Panc1 (cell line): Measurements from ENCODE around the gene TTBK1. TPM values are rescaled to one million over a fixed set of nuclear protein-coding genes. Genes with fewer than 3 reads are reported as not detected.

Experiments
- ATAC-seq: fragments of 200-7000 bp; cut with Tn5 transposase; 2 replicates; pipeline ENCODE4 v1.9.1; 2020; ENCODE audit warnings: mild to moderate bottlenecking, moderate library complexity
- BruUV-seq: library from RNA; stranded (reverse); fragments of 400-500 nt; replicated peaks from 2 replicates; lab custom pipeline; 2021; lab: Mats Ljungman, UMichigan
- CTCF ChIA-PET: fragments of 300-600 bp; sonication (Branson Sonifier 250); formaldehyde crosslinking; loops from one replicate; lab custom pipeline; 2022; ENCODE audit warnings: antibody characterized with exemption; lab: Charles Lee
- POLR2A ChIA-PET: fragments of 300-600 bp; sonication (Branson Sonifier 250); formaldehyde crosslinking; loops from one replicate; lab custom pipeline; 2022; ENCODE audit warnings: antibody characterized with exemption; lab: Charles Lee
- DNase-seq: peaks from one replicate; pipeline ENCODE4 v3.0.0-alpha.2; 2010; ENCODE audit warnings: low read depth, low spot score
- H3K27ac ChIP-seq: 2 replicates; pipeline ENCODE4 v1.5.1; 2011; ENCODE audit warnings: mild to moderate bottlenecking, low read length, inconsistent platforms
- H3K27me3 ChIP-seq: fragments of 200-500 bp; sonication (Bioruptor generic); 2 replicates; pipeline ENCODE4 v1.6.0; 2014; ENCODE audit warnings: low read length, inconsistent platforms; ENCODE audit not compliant: control insufficient read depth, insufficient read depth
- H3K36me3 ChIP-seq: fragments of 200-500 bp; sonication (Bioruptor generic); 2 replicates; pipeline ENCODE4 v1.5.1; 2014; ENCODE audit warnings: inconsistent platforms, mild to moderate bottlenecking, low read length, moderate library complexity; ENCODE audit not compliant: control insufficient read depth, insufficient read depth
- H3K4me1 ChIP-seq: 2 replicates; pipeline ENCODE4 v1.5.1; 2011; ENCODE audit warnings: inconsistent platforms, mild to moderate bottlenecking, low read length, moderate library complexity; ENCODE audit not compliant: control insufficient read depth, insufficient read depth
- H3K4me3 ChIP-seq, 2 experiments: 2 replicates each; pipeline ENCODE4 v1.5.1; 2011 to 2012; ENCODE audit warnings: low read depth in 2 of 2, low read length in 2 of 2, mild to moderate bottlenecking in 2 of 2, inconsistent platforms in 1 of 2, moderate library complexity in 1 of 2
- H3K9me3 ChIP-seq: fragments of 200-500 bp; sonication (Bioruptor generic); 2 replicates; pipeline ENCODE4 v1.5.1; 2014; ENCODE audit warnings: low read depth, mild to moderate bottlenecking, inconsistent platforms, low read length, moderate library complexity; ENCODE audit not compliant: control insufficient read depth, insufficient read depth
- CTCF ChIP-seq: fragments of 450-650 bp; IDR thresholded peaks from 2 replicates; pipeline ENCODE4 v1.5.1; 2017; ENCODE audit warnings: mild to moderate bottlenecking
- POLR2AphosphoS5 ChIP-seq: IDR thresholded peaks from 2 replicates; pipeline ENCODE4 v1.6.1; 2012; ENCODE audit warnings: mild to moderate bottlenecking, low read depth, low read length, moderate library complexity
- REST ChIP-seq, 2 experiments: IDR thresholded peaks; 2 replicates each; pipeline ENCODE4 v1.6.1; 2011 to 2012; ENCODE audit warnings: low read depth in 2 of 2, control low read depth in 1 of 2, low read length in 1 of 2, mild to moderate bottlenecking in 1 of 2, moderate library complexity in 1 of 2; ENCODE audit not compliant: insufficient read depth in 1 of 2
- SIN3A ChIP-seq: IDR thresholded peaks from 2 replicates; pipeline ENCODE4 v1.6.1; 2012; ENCODE audit warnings: low read depth, mild to moderate bottlenecking, low read length, moderate library complexity, borderline replicate concordance; ENCODE audit not compliant: insufficient read depth
- TCF7L2 ChIP-seq: IDR thresholded peaks from 2 replicates; pipeline ENCODE4 v1.6.1; 2011; ENCODE audit warnings: mild to moderate bottlenecking, low read depth, low read length, inconsistent platforms
- in situ Hi-C: cut with HindIII; loops from 2 replicates; pipeline ENCODE4 v1.10.0; 2016; ENCODE audit warnings: low sequenced_read_pairs, low pct_unique_long_range_greater_than_20kb
- intact Hi-C: fragments of 100-400 bp; cut with micrococcal nuclease; formaldehyde crosslinking; loops from one replicate; pipeline ENCODE4 v1.10.0; 2022; ENCODE audit not compliant: unreplicated experiment
- total RNA-seq: library from RNA; stranded (reverse); gene quantifications from one replicate; pipeline ENCODE4 v1.2.1, GENCODE V29; 2021; ENCODE audit not compliant: unreplicated experiment

Gene TTBK1
- total RNA-seq, 1 experiment from 2014 or later, result 0.10 TPM

- ChIA-PET POLR2A (interaction anchor here (0.6 kb wide), 1 partner anchor 205 kb away, joined by 8 read pairs; no protein-coding TSS in a partner anchor), CTCF (no interaction called here)
- Histone ChIP-seq H3K4me1 (no peaks in the 10 kb centered on the region), H3K27me3 (no peaks in the 10 kb centered on the region), H3K36me3 (no peaks in the 10 kb centered on the region), H3K9me3 (no peaks in the 10 kb centered on the region), H3K27ac (no peak overlapping the region), H3K4me3 (no peak overlapping the region)
- DNase-seq (no peak), ATAC-seq (no peak)
- BruUV-seq, result no TSS peak
- TF ChIP-seq CTCF (no peak), TCF7L2 (no peak), SIN3A (no peak), POLR2AphosphoS5 (no peak), REST (IDR thresholded peaks at IDR 0.05; ENCODE audit: insufficient read depth in 1 of 2, low read depth in 2 of 2, low read length in 1 of 2) (no peak)
- intact Hi-C loops, result no loop called here
- in situ Hi-C loops, result no loop called here
These were observed 38.8 kb upstream of the TTBK1 start for GRCh38 chr6:43204271-43205105.

GRCh38 chr6:43205849-43206248, 37.4 kb upstream of the TTBK1 start:
- H3K36me3 ChIP-seq, result no peaks in the 10 kb centered on the region; the same call in 1 of the 2 replicates
- intact Hi-C loops, result no loop called here
- ATAC-seq, result no peak
- H3K9me3 ChIP-seq, result no peaks in the 10 kb centered on the region
- no peaks in the 10 kb centered on the region for H3K4me1 ChIP-seq
- in situ Hi-C loops, result no loop called here
- POLR2A ChIA-PET, result no interaction called here
- H3K4me3 ChIP-seq, result no peak overlapping the region
- no peaks in the 10 kb centered on the region for H3K27me3 ChIP-seq
- H3K27ac ChIP-seq, result no peak overlapping the region
- no peak for TF ChIP-seq REST (IDR thresholded peaks at IDR 0.05; ENCODE audit: insufficient read depth in 1 of 2, low read depth in 2 of 2, low read length in 1 of 2)
- no peak for TF ChIP-seq TCF7L2
- TF ChIP-seq SIN3A, result no peak
- no peak for TF ChIP-seq POLR2AphosphoS5
- no peak for TF ChIP-seq CTCF
- CTCF ChIA-PET, result no interaction called here
- DNase-seq, result no peak
- no TSS peak for BruUV-seq
